NT2/D1 (cell line): ENCODE data around the gene PLA2G1B.

Experiments used
- SUZ12 ChIP-seq: IDR thresholded peaks from 2 replicates; pipeline ENCODE4 v1.6.1; 2011; ENCODE audit not compliant: insufficient read length, insufficient read depth; ENCODE audit errors: extremely low read depth
- YY1 ChIP-seq: IDR thresholded peaks from 2 replicates; pipeline ENCODE4 v1.6.1; 2011; ENCODE audit not compliant: insufficient read length, insufficient read depth
- ZNF274 ChIP-seq: IDR thresholded peaks from 2 replicates; pipeline ENCODE4 v1.6.1; 2011; ENCODE audit warnings: mild to moderate bottlenecking, low read depth, low read length

DNA sequence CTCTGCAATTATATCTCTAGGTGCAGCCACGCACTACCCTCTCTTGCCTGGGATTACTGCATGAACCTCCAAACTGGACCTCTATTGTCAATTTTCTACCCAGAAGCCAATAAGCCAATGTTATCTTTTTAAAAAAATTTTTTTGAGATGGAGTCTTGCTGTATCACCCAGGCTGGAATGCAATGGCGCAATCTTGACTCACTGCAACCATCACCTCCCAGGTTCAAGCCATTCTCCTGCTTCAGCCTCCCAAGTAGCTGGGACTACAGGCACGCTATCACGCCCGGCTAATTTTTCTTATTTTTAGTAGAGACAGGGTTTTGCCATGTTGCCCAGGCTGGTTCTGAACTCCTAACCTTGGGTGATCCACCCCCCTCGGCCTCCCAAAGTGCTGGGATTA lies 50.8 kb downstream of the PLA2G1B start:
- TF ChIP-seq SUZ12 (no peak), ZNF274 (no peak), YY1 (no peak)
